Measurements from ENCODE around the gene COX19.

COX19 gene

GRCh38 chr7:935874-936385, 39.4 kb downstream of the COX19 start:
- no peak overlapping the region for H3K4me3 ChIP-seq
- TF ChIP-seq POLR2AphosphoS5 (IDR thresholded peaks at IDR 0.05; ENCODE audit: borderline replicate concordance, low read depth, low read length) (no peak), FOXP2 (optimal IDR thresholded peaks at IDR 0.05; ENCODE audit: control extremely low read depth, extremely low read length, insufficient read depth) (no peak), EZH2 (IDR thresholded peaks at IDR 0.05) (no peak)
- no peak for DNase-seq (ENCODE audit: low read depth, low spot score)
- H3K9me3 ChIP-seq (ENCODE audit: low read depth, low read length): no peaks in the 10 kb centered on the region
- no peak overlapping the region for H3K9ac ChIP-seq (ENCODE audit: insufficient read length)
- H3K36me3 ChIP-seq (ENCODE audit: insufficient read depth, low read length): no peaks in the 10 kb centered on the region
- no peak overlapping the region for H3K27ac ChIP-seq

- no peak overlapping the region for H3K4me3 ChIP-seq
- no peaks in the 10 kb centered on the region for H3K9me3 ChIP-seq (ENCODE audit: low read depth, low read length)
- TF ChIP-seq POLR2AphosphoS5 (IDR thresholded peaks at IDR 0.05; ENCODE audit: borderline replicate concordance, low read depth, low read length) (no peak), FOXP2 (optimal IDR thresholded peaks at IDR 0.05; ENCODE audit: control extremely low read depth, extremely low read length, insufficient read depth) (no peak), EZH2 (IDR thresholded peaks at IDR 0.05) (no peak)
- H3K36me3 ChIP-seq (ENCODE audit: insufficient read depth, low read length): no peaks in the 10 kb centered on the region
- H3K27ac ChIP-seq: no peak overlapping the region
- no peak for DNase-seq (ENCODE audit: low read depth, low spot score)
- no peak overlapping the region for H3K9ac ChIP-seq (ENCODE audit: insufficient read length)
Measured at GRCh38 chr7:935164-935873, 40.0 kb downstream of the COX19 start.

GRCh38 chr7:934469-935163, 40.7 kb downstream of the COX19 start:
- H3K4me3 ChIP-seq: no peak overlapping the region
- H3K36me3 ChIP-seq (ENCODE audit: insufficient read depth, low read length): no peaks in the 10 kb centered on the region
- no peaks in the 10 kb centered on the region for H3K9me3 ChIP-seq (ENCODE audit: low read depth, low read length)
- no peak overlapping the region for H3K9ac ChIP-seq (ENCODE audit: insufficient read length)
- TF ChIP-seq FOXP2 (optimal IDR thresholded peaks at IDR 0.05; ENCODE audit: control extremely low read depth, extremely low read length, insufficient read depth) (no peak), POLR2AphosphoS5 (IDR thresholded peaks at IDR 0.05; ENCODE audit: borderline replicate concordance, low read depth, low read length) (no peak), EZH2 (IDR thresholded peaks at IDR 0.05) (no peak)
- no peak overlapping the region for H3K27ac ChIP-seq
- DNase-seq (ENCODE audit: low read depth, low spot score): no peak

GRCh38 chr7:932651-932975, 42.7 kb downstream of the COX19 start:
- DNase-seq (ENCODE audit: low read depth, low spot score): no peak
- Histone ChIP-seq H3K36me3 (ENCODE audit: insufficient read depth, low read length) (no peaks in the 10 kb centered on the region), H3K27ac (no peak overlapping the region), H3K9ac (ENCODE audit: insufficient read length) (no peak overlapping the region), H3K9me3 (ENCODE audit: low read depth, low read length) (no peaks in the 10 kb centered on the region), H3K4me3 (no peak overlapping the region)
- TF ChIP-seq FOXP2 (optimal IDR thresholded peaks at IDR 0.05; ENCODE audit: control extremely low read depth, extremely low read length, insufficient read depth): no peak
- TF ChIP-seq EZH2 (IDR thresholded peaks at IDR 0.05): no peak
- TF ChIP-seq POLR2AphosphoS5 (IDR thresholded peaks at IDR 0.05; ENCODE audit: borderline replicate concordance, low read depth, low read length): no peak

GRCh38 chr7:931871-932650, 43.3 kb downstream of the COX19 start:
- Histone ChIP-seq H3K27ac (no peak overlapping the region), H3K36me3 (ENCODE audit: insufficient read depth, low read length) (no peaks in the 10 kb centered on the region)
- TF ChIP-seq POLR2AphosphoS5 (IDR thresholded peaks at IDR 0.05; ENCODE audit: borderline replicate concordance, low read depth, low read length) (no peak), EZH2 (IDR thresholded peaks at IDR 0.05) (no peak)

GRCh38 chr7:930975-931758, 44.2 kb downstream of the COX19 start:
- no peaks in the 10 kb centered on the region for H3K36me3 ChIP-seq (ENCODE audit: insufficient read depth, low read length)
- no peak for DNase-seq (ENCODE audit: low read depth, low spot score)
- TF ChIP-seq POLR2AphosphoS5 (IDR thresholded peaks at IDR 0.05; ENCODE audit: borderline replicate concordance, low read depth, low read length) (no peak), EZH2 (IDR thresholded peaks at IDR 0.05) (no peak), FOXP2 (optimal IDR thresholded peaks at IDR 0.05; ENCODE audit: control extremely low read depth, extremely low read length, insufficient read depth) (no peak)
- no peaks in the 10 kb centered on the region for H3K9me3 ChIP-seq (ENCODE audit: low read depth, low read length)
- no peak overlapping the region for H3K27ac ChIP-seq
- H3K9ac ChIP-seq (ENCODE audit: insufficient read length): no peak overlapping the region
- H3K4me3 ChIP-seq: no peak overlapping the region

More at GRCh38 chr7:931871-932650, 43.3 kb downstream of the COX19 start:
- Histone ChIP-seq H3K9me3 (ENCODE audit: low read depth, low read length) (no peaks in the 10 kb centered on the region), H3K4me3 (no peak overlapping the region), H3K9ac (ENCODE audit: insufficient read length) (no peak overlapping the region)
- no peak for DNase-seq (ENCODE audit: low read depth, low spot score)

- no peaks in the 10 kb centered on the region for H3K9me3 ChIP-seq (ENCODE audit: low read depth, low read length)
- H3K9ac ChIP-seq (ENCODE audit: insufficient read length): no peak overlapping the region
- no peak for DNase-seq (ENCODE audit: low read depth, low spot score)
- TF ChIP-seq FOXP2 (optimal IDR thresholded peaks at IDR 0.05; ENCODE audit: control extremely low read depth, extremely low read length, insufficient read depth) (no peak), EZH2 (IDR thresholded peaks at IDR 0.05) (no peak), POLR2AphosphoS5 (IDR thresholded peaks at IDR 0.05; ENCODE audit: borderline replicate concordance, low read depth, low read length) (no peak)
- no peak overlapping the region for H3K27ac ChIP-seq
- no peaks in the 10 kb centered on the region for H3K36me3 ChIP-seq (ENCODE audit: insufficient read depth, low read length)
- H3K4me3 ChIP-seq: no peak overlapping the region
Measured at GRCh38 chr7:929311-929711, 46.0 kb downstream of the COX19 start.
